Sciatic nerve (tissue), 2 donors: ENCODE measurements around the gene CABLES1. TPM values are rescaled to one million over a fixed set of nuclear protein-coding genes. Genes with fewer than 3 reads are reported as not detected.
A peak's percentile ranks its signal among the peaks of the same experiment; 100 is the strongest.

Experiments used
- ATAC-seq: fragments of 200-7000 bp; cut with Tn5 transposase; one replicate; pipeline ENCODE4 v1.9.1; 2020; ENCODE audit warnings: mild to moderate bottlenecking, moderate library complexity
- DNase-seq: peaks from one replicate; pipeline ENCODE4 v3.0.0-alpha.2; 2020; ENCODE audit warnings: low spot score
- intact Hi-C: fragments of 100-400 bp; cut with DNase I; formaldehyde crosslinking; loops from one replicate; pipeline ENCODE4 v1.14.2; 2022
- total RNA-seq: library from RNA; stranded (reverse); fragmentation: NEBNext Ultra II Directional; extraction: Animal tissue kit (Norgen Biotek cat#: 25700); gene quantifications from one replicate; pipeline ENCODE4 v1.2.1, GENCODE V29; 2021
- donor health status: DM: no; HTN: no; CAD: no.
- donor health status: DM: no; HTN: no; CAD: no.

Gene CABLES1
- total RNA-seq, 1 donor from 2014 or later: 18.5 TPM

DNA sequence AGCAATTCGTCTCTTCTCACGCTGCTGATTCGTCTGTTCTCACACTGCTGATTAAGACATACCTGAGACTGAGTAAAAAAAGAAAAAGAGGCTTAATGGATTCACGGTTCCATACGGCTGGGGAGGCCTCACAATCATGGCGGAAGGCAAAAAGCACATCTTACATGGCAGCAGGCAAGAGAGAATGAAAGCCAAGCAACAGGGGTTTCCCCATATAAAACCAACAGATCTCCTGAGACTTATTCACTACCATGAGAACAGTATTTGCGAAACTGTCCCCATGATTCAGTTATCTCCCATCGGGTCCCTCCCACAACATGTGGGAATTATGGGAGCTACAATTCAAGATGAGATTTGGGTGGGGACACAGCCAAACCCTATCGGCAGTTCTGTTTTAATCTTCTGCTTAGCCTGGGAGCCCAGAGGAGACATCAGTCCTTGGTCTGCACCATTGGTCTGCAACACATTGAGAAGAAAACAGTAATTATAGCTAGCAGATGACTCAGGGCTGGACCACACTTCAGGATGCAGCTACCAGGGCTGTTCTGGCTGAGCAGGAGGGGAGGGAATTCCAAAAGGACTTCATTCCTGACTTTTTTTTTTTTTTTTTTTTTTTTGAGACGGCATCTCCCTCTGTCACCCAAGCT, 69.4 kb downstream of the CABLES1 start:
- ATAC-seq (no peak), DNase-seq (no peak)
- intact Hi-C loops: no loop called here

DNA sequence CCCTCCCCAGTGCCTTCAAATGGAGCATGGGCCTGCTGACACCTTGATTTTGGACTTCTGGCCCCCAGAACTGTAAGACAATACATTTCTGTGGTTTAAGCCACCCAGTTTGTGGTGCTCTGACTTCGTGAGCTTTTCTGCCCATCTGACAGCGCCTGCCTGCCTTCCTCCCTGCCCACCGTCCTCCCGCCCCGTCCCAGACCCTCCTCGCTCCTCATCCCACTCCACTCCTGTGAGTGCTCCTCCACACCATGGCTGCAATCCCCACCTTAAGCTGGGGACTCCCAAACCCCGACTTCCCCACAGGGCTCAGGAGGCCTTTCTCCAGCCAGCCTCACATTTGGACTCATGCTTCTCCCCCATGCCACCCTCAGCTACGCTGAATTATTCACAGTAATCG, 70.7 kb downstream of the CABLES1 start:
- DNase-seq (no peak), ATAC-seq (no peak)
- intact Hi-C loops: no loop called here

- DNase-seq: no peak
- intact Hi-C loops: no loop called here
- no peak for ATAC-seq
Measured at GRCh38 chr18:23207191-23207955, 72.1 kb downstream of the CABLES1 start.

- intact Hi-C loops: no loop called here
- DNase-seq (no peak), ATAC-seq (no peak)
Measured at GRCh38 chr18:23207994-23208393, 72.7 kb downstream of the CABLES1 start.

DNA sequence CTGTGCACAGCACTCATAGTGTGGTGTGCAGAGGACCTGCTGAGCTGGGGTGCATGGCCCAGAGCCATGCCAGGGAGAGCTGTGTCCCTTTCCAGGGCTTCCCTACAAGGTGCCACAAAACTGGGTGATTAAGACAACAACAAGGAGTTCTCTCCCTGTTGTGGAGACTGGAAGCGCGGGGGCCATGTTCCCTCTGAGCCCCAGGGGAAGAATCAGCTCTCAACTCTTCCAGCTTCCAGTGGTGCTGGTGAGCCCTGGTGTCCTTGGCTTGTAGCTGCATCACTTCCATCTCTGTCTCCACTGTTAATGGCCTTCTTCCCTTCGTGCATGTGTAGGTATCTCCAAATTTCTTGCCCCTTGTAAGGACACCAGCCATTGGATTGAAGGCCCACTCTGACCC, 73.3 kb downstream of the CABLES1 start:
- intact Hi-C loops: no loop called here
- DNase-seq (no peak), ATAC-seq (no peak)

GRCh38 chr18:23209031-23209430, 73.7 kb downstream of the CABLES1 start:
- intact Hi-C loops: no loop called here
- ATAC-seq: no peak

DNA sequence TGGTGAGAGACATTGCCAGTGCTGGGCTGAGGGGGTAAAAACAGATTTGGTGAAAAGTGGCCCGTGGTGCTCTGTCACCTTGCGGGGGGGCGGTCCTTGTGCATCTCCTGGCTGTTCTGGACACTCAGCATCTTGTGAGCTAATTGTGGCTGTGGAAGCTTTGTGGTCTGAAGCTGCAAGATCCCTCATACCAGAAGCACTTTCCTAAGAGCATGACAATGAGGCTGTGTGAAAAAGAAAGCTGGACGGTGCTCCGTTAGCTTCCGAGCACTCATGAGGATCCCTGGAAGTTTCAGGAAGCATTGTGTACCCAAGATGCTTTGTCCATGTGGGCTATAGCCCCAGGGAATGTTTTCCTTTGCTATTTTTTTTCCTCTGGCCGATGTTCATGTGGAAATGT, 74.5 kb downstream of the CABLES1 start:
- DNase-seq (no peak), ATAC-seq (no peak)
- intact Hi-C loops: no loop called here

More at GRCh38 chr18:23209031-23209430, 73.7 kb downstream of the CABLES1 start:
- no peak for DNase-seq

GRCh38 chr18:23210526-23210925, 75.2 kb downstream of the CABLES1 start:
- ATAC-seq: peak; percentile 40
- intact Hi-C loops: no loop called here
- DNase-seq: no peak

DNA sequence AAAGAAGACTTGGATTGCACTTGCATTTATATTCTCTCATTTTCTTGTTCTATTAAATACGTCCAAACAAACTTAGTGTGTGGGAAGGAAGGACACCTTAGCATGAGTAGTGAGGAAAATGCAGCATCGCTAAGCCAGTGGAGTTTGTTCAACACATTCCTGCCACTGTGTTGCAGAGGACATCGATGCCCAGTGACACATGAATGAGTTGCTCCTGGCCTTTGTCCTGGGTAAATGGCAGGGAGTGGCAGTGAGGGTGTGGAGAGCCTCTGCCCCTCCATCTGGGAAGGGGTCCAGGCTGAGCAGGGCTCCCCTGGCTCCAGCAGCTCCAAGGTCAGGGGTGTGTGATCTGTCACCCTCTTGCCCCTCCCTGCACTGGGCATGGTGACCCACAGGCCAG, 75.9 kb downstream of the CABLES1 start:
- intact Hi-C loops: no loop called here
- DNase-seq: no peak
- ATAC-seq: peak; percentile 10

DNA sequence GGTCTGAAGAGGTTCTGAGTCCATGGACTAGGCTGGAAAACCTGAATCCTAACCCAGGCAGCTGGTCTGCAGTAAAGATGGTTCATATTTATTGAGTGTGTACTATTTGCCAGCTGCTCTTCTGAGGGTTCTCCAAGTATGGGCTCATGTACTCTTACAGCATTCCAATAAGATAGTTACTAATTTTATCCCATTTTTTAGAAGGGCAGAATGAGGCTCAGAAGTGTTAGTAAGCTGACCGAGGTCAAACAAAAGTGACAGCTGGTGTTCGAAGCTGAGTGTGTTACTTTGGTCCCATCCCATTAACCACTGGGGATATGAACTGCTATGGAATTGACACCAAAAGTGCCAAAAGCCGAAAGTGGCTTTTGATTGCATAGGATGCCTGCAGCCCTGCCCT, 76.9 kb downstream of the CABLES1 start:
- ATAC-seq (no peak), DNase-seq (no peak)
- intact Hi-C loops: no loop called here

- DNase-seq (no peak), ATAC-seq (peak; percentile 48)
- intact Hi-C loops: no loop called here
Measured at GRCh38 chr18:23213200-23213599, 77.9 kb downstream of the CABLES1 start.

DNA sequence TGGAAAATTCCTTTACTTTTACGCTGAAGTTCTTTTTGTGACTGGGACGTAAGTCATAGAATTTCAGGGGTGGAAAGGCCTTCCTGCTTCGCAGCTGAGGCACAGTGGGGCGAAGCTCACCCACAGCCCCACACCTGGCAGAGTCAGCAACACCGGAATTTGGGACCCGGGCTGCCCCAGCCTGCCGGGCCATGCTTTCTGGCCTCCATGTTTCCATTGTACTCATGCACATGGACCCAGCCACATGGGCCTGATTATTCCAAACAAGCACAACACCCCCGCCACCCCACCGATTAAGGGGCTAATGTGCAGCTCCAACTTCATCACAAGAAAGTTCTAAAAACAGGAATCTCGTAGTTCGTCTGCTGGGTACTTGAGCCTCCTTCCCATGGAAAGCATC, 82.5 kb downstream of the CABLES1 start:
- no peak for ATAC-seq
- intact Hi-C loops: no loop called here
- DNase-seq: no peak

GRCh38 chr18:23220355-23220754, 85.1 kb downstream of the CABLES1 start:
- ATAC-seq: peak; percentile 47
- intact Hi-C loops: no loop called here
- DNase-seq: no peak

DNA sequence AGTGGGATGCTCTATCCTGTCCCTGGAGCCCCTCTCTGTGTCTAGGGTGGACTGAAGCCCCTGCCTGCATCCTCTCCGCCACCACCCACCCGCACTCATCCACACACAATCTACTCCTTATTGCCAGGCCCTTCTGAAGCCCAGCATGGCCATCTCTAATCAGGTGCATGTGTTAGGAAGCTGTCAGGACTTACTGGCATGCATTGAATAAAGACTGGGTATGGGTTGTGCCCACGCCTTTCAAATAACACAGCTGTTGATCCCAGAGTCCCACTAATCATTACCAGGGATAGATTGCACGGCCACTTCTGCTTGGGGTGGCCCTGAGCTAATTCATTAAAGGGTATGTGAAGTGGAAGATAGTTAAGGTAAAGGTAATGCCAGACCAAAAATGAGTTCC, 88.4 kb downstream of the CABLES1 start:
- ATAC-seq: no peak
- intact Hi-C loops: no loop called here
- no peak for DNase-seq

GRCh38 chr18:23225503-23225902, 90.2 kb downstream of the CABLES1 start:
- intact Hi-C loops: no loop called here
- ATAC-seq (peak; percentile 77), DNase-seq (no peak)

- intact Hi-C loops: no loop called here
- ATAC-seq (peak; percentile 69), DNase-seq (no peak)
Measured at GRCh38 chr18:23226391-23226790, 91.1 kb downstream of the CABLES1 start.

GRCh38 chr18:23226930-23227725, 91.8 kb downstream of the CABLES1 start:
- no peak for DNase-seq
- intact Hi-C loops: no loop called here
- peak; percentile 35 for ATAC-seq

DNA sequence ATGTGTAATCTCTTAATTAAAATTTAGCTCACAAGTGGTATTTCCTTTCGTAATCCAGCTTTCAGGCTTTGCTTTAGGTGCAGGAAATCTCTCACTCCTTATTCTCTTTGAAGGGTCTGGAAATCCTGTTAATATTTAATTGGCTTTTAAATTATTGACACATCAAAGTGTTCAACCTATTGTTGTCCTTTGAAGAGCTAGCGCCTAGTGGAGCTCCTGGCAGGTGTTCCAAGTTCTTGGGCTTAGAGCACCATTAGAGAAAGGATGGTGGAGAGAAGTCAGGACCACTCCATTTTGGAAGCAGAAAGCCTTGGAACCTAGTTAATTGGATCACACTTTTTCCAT, 92.4 kb downstream of the CABLES1 start:
- DNase-seq: no peak
- intact Hi-C loops: no loop called here
- no peak for ATAC-seq

GRCh38 chr18:23228102-23229061, 93.1 kb downstream of the CABLES1 start:
- intact Hi-C loops: no loop called here

More at GRCh38 chr18:23228102-23229061, 93.1 kb downstream of the CABLES1 start:
- ATAC-seq (no peak), DNase-seq (no peak)
